ENCODE measurements around the gene APBB2. TPM values are rescaled to one million over a fixed set of nuclear protein-coding genes. Genes with fewer than 3 reads are reported as not detected.
A peak's percentile ranks its signal among the peaks of the same experiment; 100 is the strongest.

APBB2 gene
- total and polyA plus RNA-seq, 3 donors from 2014 or later = 19.7 to 77.9 (median 59.8) TPM

DNA sequence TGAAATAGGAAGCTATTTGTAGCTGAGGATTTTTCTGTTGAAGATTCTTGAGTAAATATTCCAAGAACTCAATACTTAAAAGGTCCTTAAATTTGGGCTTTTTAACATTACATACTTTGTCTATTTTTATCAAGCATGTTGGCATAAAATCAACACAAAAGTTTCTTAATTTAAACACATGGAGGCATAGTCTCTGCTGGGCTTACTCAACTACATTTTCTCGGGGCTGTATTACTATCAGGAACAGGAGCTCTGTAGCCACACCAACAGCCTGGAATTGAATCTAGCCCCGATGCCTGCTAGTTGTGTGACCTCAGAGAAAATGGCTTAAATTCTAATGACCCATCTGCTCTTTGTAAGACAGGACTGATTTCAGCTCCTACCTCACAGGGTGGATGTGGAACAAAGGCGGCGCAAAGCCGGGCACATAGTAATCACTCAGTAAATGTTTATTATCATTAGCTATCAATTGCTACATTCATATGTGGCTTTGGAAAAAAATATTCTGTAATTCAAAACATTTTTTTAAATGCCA is 257.6 kb downstream of the APBB2 start:
- DNase-seq = no peak
- H3K27ac ChIP-seq = no peak overlapping the region
- 84 to 85% methylated on average over 5 of the region's 5 CpGs for whole genome bisulfite sequencing, 2 donors

DNA sequence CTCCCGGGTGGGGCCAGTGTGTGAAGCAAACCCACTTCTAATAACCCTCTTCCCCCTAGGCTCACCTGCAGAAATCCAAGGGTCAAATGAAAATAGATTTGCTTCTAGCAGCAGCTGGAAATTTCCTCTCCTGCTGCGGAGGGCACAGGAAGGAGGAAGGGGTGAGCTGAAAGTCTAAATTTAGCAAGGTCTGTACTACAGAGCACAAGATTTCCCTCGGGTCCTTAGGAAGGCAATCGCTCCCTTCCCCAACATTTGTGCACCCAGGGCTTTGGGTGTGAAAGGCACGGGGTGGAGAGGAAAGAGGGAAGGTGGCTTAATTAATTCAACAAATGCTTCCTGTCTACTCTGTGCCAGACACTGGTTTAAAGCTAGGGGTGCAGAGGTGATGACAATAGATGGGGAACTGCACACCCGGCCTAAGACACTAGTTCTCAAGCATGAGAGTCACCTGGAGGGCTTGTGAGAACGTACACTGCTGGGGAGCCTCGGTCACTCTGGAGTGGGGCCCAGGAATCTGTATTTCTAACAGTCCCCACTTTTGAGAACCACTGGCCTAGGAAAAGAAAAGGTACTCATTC is 260.2 kb downstream of the APBB2 start:
- DNase-seq = no peak
- no peak for TF ChIP-seq POLR2A (IDR thresholded peaks at IDR 0.05)
- TF ChIP-seq, protein P1, sequence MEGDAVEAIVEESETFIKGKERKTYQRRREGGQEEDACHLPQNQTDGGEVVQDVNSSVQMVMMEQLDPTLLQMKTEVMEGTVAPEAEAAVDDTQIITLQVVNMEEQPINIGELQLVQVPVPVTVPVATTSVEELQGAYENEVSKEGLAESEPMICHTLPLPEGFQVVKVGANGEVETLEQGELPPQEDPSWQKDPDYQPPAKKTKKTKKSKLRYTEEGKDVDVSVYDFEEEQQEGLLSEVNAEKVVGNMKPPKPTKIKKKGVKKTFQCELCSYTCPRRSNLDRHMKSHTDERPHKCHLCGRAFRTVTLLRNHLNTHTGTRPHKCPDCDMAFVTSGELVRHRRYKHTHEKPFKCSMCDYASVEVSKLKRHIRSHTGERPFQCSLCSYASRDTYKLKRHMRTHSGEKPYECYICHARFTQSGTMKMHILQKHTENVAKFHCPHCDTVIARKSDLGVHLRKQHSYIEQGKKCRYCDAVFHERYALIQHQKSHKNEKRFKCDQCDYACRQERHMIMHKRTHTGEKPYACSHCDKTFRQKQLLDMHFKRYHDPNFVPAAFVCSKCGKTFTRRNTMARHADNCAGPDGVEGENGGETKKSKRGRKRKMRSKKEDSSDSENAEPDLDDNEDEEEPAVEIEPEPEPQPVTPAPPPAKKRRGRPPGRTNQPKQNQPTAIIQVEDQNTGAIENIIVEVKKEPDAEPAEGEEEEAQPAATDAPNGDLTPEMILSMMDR (IDR thresholded peaks at IDR 0.05) = no peak
- no peak overlapping the region for H3K4me3 ChIP-seq
- H3K36me3 ChIP-seq (ENCODE audit: low read depth, missing control alignments) = no peaks in the 10 kb centered on the region
- intact Hi-C loops (cut with DNase I; ENCODE audit: low total_unique reads) = no loop called here
- H3K27ac ChIP-seq = peak overlapping the region; percentile 37 to 68
- H3K27me3 ChIP-seq = no peaks in the 10 kb centered on the region
- no peaks in the 10 kb centered on the region for H3K9me3 ChIP-seq
- WGBS, 2 donors = 51 to 55% methylated on average over 7 to 8 of the region's 8 CpGs
- peaks cover 14% of the 10 kb centered on the region for H3K4me1 ChIP-seq

More for the DNA sequence above, 257.6 kb downstream of the APBB2 start:
- Histone ChIP-seq H3K36me3 (ENCODE audit: low read depth, missing control alignments) (no peaks in the 10 kb centered on the region), H3K27me3 (no peaks in the 10 kb centered on the region), H3K4me3 (no peak overlapping the region), H3K4me1 (peaks cover 14% of the 10 kb centered on the region), H3K9me3 (no peaks in the 10 kb centered on the region)
- TF ChIP-seq, protein P1 (IDR thresholded peaks at IDR 0.05) = no peak
- intact Hi-C loops (cut with DNase I; ENCODE audit: low total_unique reads) = no loop called here

DNA sequence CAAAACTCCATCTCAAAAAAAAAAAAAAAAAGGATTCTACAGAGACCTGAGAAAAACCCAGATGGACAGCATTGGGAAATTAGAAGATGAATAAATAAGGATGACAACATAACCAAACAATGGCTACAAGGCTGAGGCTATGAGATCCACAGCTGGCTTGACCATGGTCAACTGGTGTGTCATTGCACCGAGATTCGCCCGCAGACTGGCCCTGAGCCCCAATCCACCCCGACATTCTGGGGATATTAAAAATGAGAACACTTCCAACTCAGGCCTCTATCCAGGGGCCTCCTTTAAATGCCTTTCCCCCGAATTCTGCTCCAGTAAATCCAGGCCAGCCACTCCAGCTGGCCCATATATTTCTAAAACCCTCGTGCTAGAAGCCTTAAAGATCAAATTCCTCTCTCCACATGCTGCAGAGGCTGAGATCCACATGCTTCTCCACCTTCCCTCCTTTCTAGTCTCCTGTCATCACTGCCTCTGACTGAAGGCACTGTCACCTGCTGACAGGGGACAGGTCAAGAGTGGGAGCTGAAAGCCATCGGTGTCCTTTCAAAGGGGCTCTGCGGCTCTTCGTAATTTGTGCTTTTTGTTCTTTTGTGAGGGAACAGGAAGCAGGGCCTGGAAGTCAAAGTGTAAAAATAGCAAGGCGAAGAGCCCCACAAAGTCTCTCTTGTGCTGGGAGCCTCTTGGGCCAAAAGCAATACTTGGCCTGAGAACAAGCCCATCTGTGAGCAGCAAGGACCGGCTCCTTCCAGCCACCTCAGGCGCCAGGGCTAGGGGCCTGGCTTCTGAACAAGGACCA is 260.9 kb downstream of the APBB2 start:
- Histone ChIP-seq H3K27me3 (no peaks in the 10 kb centered on the region), H3K27ac (peak overlapping the region; percentile 37 to 68), H3K4me1 (peaks cover 14% of the 10 kb centered on the region), H3K9me3 (no peaks in the 10 kb centered on the region), H3K36me3 (ENCODE audit: low read depth, missing control alignments) (no peaks in the 10 kb centered on the region), H3K4me3 (no peak overlapping the region)
- intact Hi-C loops (cut with DNase I; ENCODE audit: low total_unique reads) = no loop called here
- TF ChIP-seq POLR2A (IDR thresholded peaks at IDR 0.05) = no peak
- TF ChIP-seq, protein P1 (IDR thresholded peaks at IDR 0.05) = no peak
- peak; percentile 40 for DNase-seq
- 53 to 58% methylated on average over 11 to 12 of the region's 12 CpGs for WGBS, 2 donors

DNA sequence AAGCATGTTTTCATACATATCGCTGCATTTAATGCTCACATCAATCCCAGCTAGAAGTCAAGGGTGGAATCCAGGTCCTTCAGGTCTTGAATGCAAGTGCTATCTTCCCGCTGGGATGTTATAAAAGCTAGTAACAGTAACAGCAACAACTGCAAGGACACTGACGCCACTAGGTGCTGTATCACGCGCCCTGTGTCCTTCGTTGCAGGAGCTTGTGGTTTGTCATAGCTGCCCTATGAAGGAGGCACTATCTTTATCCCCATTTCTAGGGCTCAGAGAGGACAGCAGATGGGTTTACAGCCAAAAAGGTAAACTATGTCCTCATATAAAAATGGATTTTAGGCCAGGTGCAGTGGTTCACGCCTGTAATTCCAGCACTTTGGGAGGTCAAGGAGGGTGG is 261.7 kb downstream of the APBB2 start:
- Histone ChIP-seq H3K4me1 (peaks cover 14% of the 10 kb centered on the region), H3K27ac (no peak overlapping the region), H3K27me3 (no peaks in the 10 kb centered on the region), H3K9me3 (no peaks in the 10 kb centered on the region), H3K36me3 (ENCODE audit: low read depth, missing control alignments) (no peaks in the 10 kb centered on the region), H3K4me3 (no peak overlapping the region)
- DNase-seq = no peak
- WGBS, 2 donors = 86 to 88% methylated on average over 7 of the region's 7 CpGs
- TF ChIP-seq, protein P1 (IDR thresholded peaks at IDR 0.05) = no peak
- no peak for TF ChIP-seq POLR2A (IDR thresholded peaks at IDR 0.05)
- intact Hi-C loops (cut with DNase I; ENCODE audit: low total_unique reads) = no loop called here
